ENCODE results near the gene RPS4Y1. TPM values are rescaled to one million over a fixed set of nuclear protein-coding genes. Genes with fewer than 3 reads are reported as not detected.

Gene RPS4Y1
- total RNA-seq, 1 experiment from 2014 or later = 45.5 TPM

DNA sequence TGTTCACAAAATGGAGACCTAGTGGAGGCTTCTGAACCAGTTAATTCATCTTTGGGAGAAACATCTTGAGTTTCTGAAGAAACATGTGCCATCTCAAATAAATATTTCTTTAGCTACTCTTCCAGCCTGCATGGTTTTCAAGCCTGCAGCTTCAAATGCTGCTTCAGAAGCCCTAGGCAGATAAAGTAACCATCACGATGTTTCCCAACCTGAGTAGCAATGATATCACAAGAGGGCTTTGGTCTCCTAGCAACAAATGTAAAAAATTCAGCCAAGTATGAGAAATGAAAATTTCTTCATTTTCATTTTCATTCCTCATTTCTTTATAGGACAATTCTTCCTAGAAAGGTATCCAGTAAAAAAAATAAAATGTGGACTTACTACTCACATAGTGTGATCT is 42.2 kb downstream of the RPS4Y1 start:
- no peak for DNase-seq (ENCODE audit: low read depth)

DNA sequence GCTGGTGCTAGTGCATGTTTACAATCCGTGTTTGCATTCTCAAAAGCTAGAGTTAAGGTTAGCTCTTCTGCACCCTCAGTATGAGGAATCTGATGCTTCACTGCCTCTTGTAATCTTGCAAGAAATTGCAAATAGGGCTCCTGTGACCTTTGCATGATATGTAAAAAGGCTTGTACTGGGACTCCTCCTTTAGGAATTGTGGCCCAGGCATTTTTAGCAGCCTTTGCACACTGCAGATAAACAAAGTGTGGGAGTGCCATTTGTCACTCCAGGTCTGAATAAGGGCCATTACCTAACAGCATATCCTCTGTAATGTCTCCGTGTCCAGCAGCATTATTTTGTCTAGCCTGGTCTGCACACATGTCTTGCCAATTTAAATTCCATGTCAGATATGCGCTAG is 44.5 kb downstream of the RPS4Y1 start:
- DNase-seq (ENCODE audit: low read depth) = no peak

DNA sequence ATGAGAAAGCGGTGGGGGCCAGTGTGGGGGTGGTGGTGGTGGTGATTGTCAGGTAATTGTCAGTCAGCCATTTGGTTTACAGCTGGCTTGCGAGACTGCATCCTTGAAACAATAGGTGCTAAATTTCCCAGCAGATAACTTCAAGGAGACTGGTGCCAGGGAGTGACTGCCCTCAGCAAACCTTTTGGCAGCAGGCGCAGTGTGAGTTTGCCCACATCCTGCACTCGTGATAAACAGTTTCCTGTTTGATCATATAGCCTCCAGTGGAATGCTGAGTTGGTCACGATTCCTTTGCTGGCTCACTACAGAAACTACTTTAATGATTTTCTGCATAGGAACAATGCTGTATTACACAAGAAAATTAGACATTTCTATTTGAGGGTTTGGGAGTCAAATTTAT is 46.0 kb downstream of the RPS4Y1 start:
- peak; percentile 47 for DNase-seq (ENCODE audit: low read depth)

DNA sequence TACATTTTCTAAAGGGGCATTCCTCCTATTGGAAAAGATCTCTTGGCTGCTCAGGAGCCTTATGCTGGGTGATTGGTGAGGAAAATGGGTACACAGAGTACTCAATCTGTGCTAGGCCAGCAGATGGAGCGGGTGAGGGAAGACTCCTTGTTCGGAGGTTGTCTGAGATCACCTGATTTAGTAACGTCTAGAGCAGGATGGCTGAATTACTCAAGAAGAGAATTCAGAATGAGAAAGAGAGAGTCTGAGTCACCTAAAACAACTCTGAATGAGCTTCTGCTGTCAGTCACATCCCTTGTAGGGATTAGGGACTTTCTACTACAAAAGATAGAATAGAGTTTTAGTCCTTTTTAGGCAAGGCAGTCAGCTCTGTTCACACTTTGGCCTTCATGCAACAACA is 46.6 kb downstream of the RPS4Y1 start:
- peak; percentile 32 for DNase-seq (ENCODE audit: low read depth)

DNA sequence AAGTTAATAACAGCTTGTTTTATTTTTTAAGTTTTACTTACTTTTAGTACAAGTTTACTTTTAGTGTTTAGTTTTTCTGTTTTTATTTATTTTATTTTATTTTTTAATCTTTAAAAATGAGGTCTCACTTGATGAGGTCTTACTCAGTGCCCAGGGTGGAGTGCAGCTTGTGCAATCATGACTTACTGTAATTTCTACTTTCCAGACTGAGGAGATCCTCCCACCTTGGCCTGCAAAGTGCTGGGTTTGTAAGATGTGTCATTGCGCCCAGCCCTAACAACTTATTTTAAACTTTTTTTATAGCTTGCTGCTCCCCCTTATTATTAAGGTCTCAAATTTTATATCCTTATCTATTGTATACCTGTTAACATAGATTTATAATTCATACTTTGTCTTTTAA is 52.1 kb downstream of the RPS4Y1 start:
- no peak for DNase-seq (ENCODE audit: low read depth)

DNA sequence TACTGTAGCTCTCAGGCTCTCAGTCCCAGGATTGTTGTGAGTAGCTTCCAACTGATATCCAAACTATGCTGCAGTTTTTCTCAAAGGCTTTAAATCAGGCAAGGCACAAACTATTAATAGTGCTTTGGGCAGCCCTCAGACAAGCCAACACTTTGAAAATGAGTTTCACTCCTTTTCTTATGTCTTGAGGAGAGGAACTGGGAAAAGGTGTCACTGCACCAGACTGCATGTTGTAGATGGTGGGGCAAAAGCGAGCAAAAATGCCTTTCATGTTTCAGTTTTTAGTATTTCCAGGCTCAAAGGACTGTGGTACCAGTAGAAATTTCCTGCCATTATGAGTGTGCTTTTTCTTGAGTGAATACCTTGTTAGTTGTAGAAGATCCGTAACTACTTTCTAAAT is 54.6 kb downstream of the RPS4Y1 start:
- no peak for DNase-seq (ENCODE audit: low read depth)

DNA sequence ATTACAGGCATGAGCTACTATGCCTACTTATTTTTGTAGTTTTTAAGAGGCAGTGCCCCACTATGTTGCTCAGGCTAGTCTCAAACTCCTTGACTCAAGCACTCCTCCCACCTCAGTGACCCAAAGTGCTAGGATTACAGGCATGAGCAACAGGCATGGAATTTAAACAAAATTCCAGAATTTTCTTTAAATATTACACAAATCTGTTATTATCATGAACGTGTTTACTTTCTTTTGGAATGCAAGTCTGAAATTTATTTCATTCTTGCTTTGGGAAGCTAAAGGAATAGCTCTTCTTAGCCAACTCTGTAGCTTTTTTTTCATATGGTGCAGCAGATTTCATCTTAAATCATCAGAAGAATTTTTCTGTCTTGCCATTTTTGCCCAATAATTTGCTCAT is 66.0 kb downstream of the RPS4Y1 start:
- peak; percentile 1 for DNase-seq (ENCODE audit: low read depth)

DNA sequence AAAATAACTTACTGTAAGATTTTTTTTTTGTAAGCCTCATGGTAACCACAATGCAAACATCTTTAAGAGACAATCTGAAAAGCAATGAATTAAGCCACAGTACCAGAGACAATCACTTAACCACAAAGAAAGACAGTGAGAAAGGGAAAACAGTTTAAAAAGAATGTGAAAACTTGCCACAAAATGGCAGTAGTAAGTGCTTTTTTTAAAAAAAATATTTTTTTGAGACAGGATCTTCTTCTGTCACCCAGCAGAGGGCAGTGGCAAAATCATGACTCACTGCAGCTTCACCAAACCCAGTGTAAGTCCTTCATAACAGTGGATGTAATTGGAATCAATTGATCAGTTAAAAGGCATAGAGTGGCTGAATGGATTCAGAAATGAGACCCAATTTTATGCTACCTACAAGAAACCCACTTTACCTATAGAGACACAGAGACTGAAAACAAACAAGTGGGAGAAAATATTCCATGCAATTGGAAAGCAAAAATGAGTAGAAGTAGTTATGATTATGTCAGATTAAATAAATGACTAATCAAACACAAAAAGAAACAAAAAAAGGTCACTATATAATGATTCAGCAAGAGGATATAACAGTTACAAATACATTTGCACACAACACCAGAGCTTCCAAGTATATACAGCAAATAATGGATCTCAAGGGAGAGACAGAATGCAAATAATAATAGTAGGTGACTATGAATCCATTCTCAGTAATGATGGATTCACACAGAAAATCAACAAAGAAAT is 71.8 kb downstream of the RPS4Y1 start:
- peak; percentile 8 for DNase-seq (ENCODE audit: low read depth)

Other genes starting within 250 kb of the RPS4Y1 start
- not detected in 2 replicates for gene SRY, start 53.9 kb upstream of the RPS4Y1 start, total RNA-seq (2014; rRNA removed; shearing (Covaris generic))
- gene ZFY, start 93.8 kb downstream of the RPS4Y1 start, total RNA-seq (2014; rRNA removed; shearing (Covaris generic)) = 1.9 and 2.2 TPM in 2 replicates

Data from M059J (cell line).